IPS-NIHi7 (cell line): ENCODE measurements around the gene CUBN.
"Not testable (repeated sequence)": the region's sequence is repeated elsewhere in the genome, so short reads cannot be mapped to it uniquely, and the experiment has no call there.

Source experiments
- DNase-seq: peaks from one replicate; pipeline ENCODE4 v3.0.0; 2012; ENCODE audit warnings: mixed read lengths; ENCODE audit errors: extremely low spot score

The CUBN gene

GRCh38 chr10:17013131-17013983 lies 116.3 kb downstream of the CUBN start:
- not testable (repeated sequence) for DNase-seq

- DNase-seq, result not testable (repeated sequence)
Observed at GRCh38 chr10:17012731-17013130, 116.9 kb downstream of the CUBN start.

- no peak for DNase-seq
Observed at GRCh38 chr10:17010363-17011145, 119.1 kb downstream of the CUBN start.

GRCh38 chr10:17009212-17009700 lies 120.4 kb downstream of the CUBN start:
- DNase-seq, result no peak

GRCh38 chr10:17007418-17007770 lies 122.2 kb downstream of the CUBN start:
- DNase-seq, result no peak

GRCh38 chr10:17006631-17007417 lies 122.8 kb downstream of the CUBN start:
- no peak for DNase-seq

GRCh38 chr10:17005621-17006566 lies 123.7 kb downstream of the CUBN start:
- no peak for DNase-seq

GRCh38 chr10:17004801-17005380 lies 124.7 kb downstream of the CUBN start:
- no peak for DNase-seq

- DNase-seq, result no peak
Observed at GRCh38 chr10:17003651-17004286, 125.8 kb downstream of the CUBN start.

- DNase-seq, result no peak
Observed at GRCh38 chr10:17003151-17003550, 126.5 kb downstream of the CUBN start.

GRCh38 chr10:17001961-17002749 lies 127.5 kb downstream of the CUBN start:
- no peak for DNase-seq

GRCh38 chr10:17001297-17001744 lies 128.3 kb downstream of the CUBN start:
- no peak for DNase-seq

- no peak for DNase-seq
Observed at GRCh38 chr10:16999665-17000451, 129.8 kb downstream of the CUBN start.

- no peak for DNase-seq
Observed at GRCh38 chr10:16996530-16996964, 133.1 kb downstream of the CUBN start.

GRCh38 chr10:16995867-16996529 lies 133.6 kb downstream of the CUBN start:
- no peak for DNase-seq

- DNase-seq, result no peak
Observed at GRCh38 chr10:16993186-16993585, 136.4 kb downstream of the CUBN start.

- DNase-seq, result no peak
Observed at GRCh38 chr10:16992611-16993119, 136.9 kb downstream of the CUBN start.
